Measurements from ENCODE around the gene SOCS3. TPM values are rescaled to one million over a fixed set of nuclear protein-coding genes. Genes with fewer than 3 reads are reported as not detected.

SOCS3 gene
- total RNA-seq, 1 experiment from 2014 or later, result 21.7 TPM

DNA sequence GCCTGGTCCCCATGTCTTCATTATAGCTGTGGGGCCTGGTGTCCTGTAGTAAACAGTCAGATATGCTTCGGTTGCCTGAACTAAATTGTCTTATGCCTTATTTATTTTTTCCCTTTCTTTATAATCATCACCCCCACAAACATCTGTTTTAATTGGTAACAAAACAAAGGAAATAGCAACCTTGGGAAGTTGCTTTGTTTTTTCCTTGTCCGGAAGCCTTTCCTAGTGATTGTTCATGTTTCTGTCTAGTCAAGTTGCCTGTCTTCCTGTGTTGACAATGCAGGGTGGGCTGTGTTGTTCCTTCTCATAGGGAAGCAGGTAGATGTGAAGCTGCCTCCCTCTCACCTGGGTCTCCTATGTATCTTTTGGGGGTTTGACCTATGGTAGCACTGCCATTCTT, 35.3 kb upstream of the SOCS3 start:
- intact Hi-C loops (cut with micrococcal nuclease; ENCODE audit: unreplicated experiment), result no loop called here
- H3K4me2 ChIP-seq, result no peak overlapping the region
- peaks cover 37% of the 10 kb centered on the region for H3K79me2 ChIP-seq (ENCODE audit: low read depth)
- no peak overlapping the region for H3K27ac ChIP-seq
- H3K4me3 ChIP-seq, result no peak overlapping the region
- no peaks in the 10 kb centered on the region for H3K9me2 ChIP-seq (ENCODE audit: insufficient read depth)
- H3K4me1 ChIP-seq (replicated peaks; ENCODE audit: insufficient read depth), result peaks cover 21% of the 10 kb centered on the region
- H3K36me3 ChIP-seq (ENCODE audit: low read depth), result no peaks in the 10 kb centered on the region
- ChIA-PET POLR2A (ENCODE audit: unreplicated experiment) (no interaction called here), CTCF (no interaction called here)
- H4K20me1 ChIP-seq (ENCODE audit: insufficient read depth), result peaks cover 13% of the 10 kb centered on the region; the same call in 1 of the 2 replicates
- H3K9me3 ChIP-seq (ENCODE audit: insufficient read depth, low read depth), result no peaks in the 10 kb centered on the region
- H2AFZ ChIP-seq, result no peak overlapping the region
- BruUV-seq (replicated peaks), result no TSS peak
- DNase-seq, result no peak
- H3K27me3 ChIP-seq (ENCODE audit: insufficient read depth, low read depth), result no peaks in the 10 kb centered on the region
- H3F3A ChIP-seq (ENCODE audit: insufficient read depth, low read depth), result peaks cover 16% of the 10 kb centered on the region
- TF ChIP-seq EZH2 (IDR thresholded peaks at IDR 0.05; ENCODE audit: low read depth), result no peak
- TF ChIP-seq, protein P1, sequence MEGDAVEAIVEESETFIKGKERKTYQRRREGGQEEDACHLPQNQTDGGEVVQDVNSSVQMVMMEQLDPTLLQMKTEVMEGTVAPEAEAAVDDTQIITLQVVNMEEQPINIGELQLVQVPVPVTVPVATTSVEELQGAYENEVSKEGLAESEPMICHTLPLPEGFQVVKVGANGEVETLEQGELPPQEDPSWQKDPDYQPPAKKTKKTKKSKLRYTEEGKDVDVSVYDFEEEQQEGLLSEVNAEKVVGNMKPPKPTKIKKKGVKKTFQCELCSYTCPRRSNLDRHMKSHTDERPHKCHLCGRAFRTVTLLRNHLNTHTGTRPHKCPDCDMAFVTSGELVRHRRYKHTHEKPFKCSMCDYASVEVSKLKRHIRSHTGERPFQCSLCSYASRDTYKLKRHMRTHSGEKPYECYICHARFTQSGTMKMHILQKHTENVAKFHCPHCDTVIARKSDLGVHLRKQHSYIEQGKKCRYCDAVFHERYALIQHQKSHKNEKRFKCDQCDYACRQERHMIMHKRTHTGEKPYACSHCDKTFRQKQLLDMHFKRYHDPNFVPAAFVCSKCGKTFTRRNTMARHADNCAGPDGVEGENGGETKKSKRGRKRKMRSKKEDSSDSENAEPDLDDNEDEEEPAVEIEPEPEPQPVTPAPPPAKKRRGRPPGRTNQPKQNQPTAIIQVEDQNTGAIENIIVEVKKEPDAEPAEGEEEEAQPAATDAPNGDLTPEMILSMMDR (conservative IDR thresholded peaks at IDR 0.05), result no peak

DNA sequence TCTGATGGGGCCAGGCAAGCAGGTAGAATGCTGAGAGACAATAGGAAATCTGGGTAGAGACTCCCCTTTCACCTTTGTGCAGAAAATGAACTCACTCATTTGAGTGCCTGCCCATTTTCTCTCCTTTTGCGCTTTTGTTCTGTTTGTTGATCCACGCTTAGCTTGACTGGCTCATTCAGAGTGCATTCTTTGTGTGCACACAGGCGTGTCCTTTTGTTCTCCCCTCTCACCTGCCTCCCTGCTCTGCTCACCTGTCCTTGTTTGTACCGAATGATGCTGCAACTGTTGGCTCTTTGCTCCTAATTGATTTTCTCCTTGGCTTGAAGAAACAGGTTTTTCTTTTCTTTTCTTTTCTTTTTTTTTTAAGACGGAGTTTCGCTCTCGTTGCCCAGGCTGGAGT, 34.3 kb upstream of the SOCS3 start:
- CTCF ChIA-PET, result no interaction called here
- Histone ChIP-seq H3K9me2 (ENCODE audit: insufficient read depth) (no peaks in the 10 kb centered on the region), H3K79me2 (ENCODE audit: low read depth) (peaks cover 46% of the 10 kb centered on the region), H4K20me1 (ENCODE audit: insufficient read depth) (peaks cover 13% of the 10 kb centered on the region; the same call in 1 of the 2 replicates), H2AFZ (no peak overlapping the region), H3K4me2 (no peak overlapping the region), H3K9me3 (ENCODE audit: insufficient read depth, low read depth) (no peaks in the 10 kb centered on the region), H3K36me3 (ENCODE audit: low read depth) (no peaks in the 10 kb centered on the region), H3K27me3 (ENCODE audit: insufficient read depth, low read depth) (no peaks in the 10 kb centered on the region), H3F3A (ENCODE audit: insufficient read depth, low read depth) (peaks cover 16% of the 10 kb centered on the region), H3K27ac (no peak overlapping the region), H3K4me3 (no peak overlapping the region), H3K4me1 (replicated peaks; ENCODE audit: insufficient read depth) (peaks cover 21% of the 10 kb centered on the region)
- no peak for DNase-seq
- intact Hi-C loops (cut with micrococcal nuclease; ENCODE audit: unreplicated experiment), result no loop called here
- BruUV-seq (replicated peaks), result no TSS peak
- no peak for TF ChIP-seq EZH2 (IDR thresholded peaks at IDR 0.05; ENCODE audit: low read depth)
- TF ChIP-seq, protein P1 (conservative IDR thresholded peaks at IDR 0.05), result no peak
- POLR2A ChIA-PET (ENCODE audit: unreplicated experiment), result no interaction called here

DNA sequence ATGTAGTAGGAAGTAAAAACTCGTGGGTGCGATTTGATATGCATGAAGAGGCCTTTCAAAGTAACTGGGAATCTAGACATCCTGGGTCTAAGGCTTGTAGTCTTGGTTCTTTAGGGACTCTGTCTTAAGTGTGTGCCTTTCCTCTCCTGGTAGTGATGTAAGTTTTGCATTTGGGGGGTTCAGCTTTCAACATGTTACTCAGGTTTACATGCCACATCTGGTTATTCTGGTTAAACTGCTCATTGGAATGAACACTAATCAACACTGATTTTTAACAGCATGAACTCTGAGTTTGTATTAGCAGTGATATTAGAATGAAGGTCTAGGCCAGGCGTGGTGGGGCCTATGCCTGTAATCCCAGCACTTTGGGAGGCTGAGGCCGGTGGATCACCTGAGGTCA, 33.7 kb upstream of the SOCS3 start:
- BruUV-seq (replicated peaks), result no TSS peak
- no peaks in the 10 kb centered on the region for H3K27me3 ChIP-seq (ENCODE audit: insufficient read depth, low read depth)
- H4K20me1 ChIP-seq (ENCODE audit: insufficient read depth), result peaks cover 13% of the 10 kb centered on the region; the same call in 1 of the 2 replicates
- CTCF ChIA-PET, result no interaction called here
- TF ChIP-seq EZH2 (IDR thresholded peaks at IDR 0.05; ENCODE audit: low read depth), result no peak
- TF ChIP-seq, protein P1 (conservative IDR thresholded peaks at IDR 0.05), result no peak
- H3K9me3 ChIP-seq (ENCODE audit: insufficient read depth, low read depth), result no peaks in the 10 kb centered on the region
- DNase-seq, result no peak
- H3K27ac ChIP-seq, result no peak overlapping the region
- peaks cover 16% of the 10 kb centered on the region for H3F3A ChIP-seq (ENCODE audit: insufficient read depth, low read depth)
- no peak overlapping the region for H3K4me2 ChIP-seq
- H3K4me3 ChIP-seq, result no peak overlapping the region
- H2AFZ ChIP-seq, result no peak overlapping the region
- H3K79me2 ChIP-seq (ENCODE audit: low read depth), result peaks cover 50% of the 10 kb centered on the region
- intact Hi-C loops (cut with micrococcal nuclease; ENCODE audit: unreplicated experiment), result no loop called here
- H3K9me2 ChIP-seq (ENCODE audit: insufficient read depth), result no peaks in the 10 kb centered on the region
- H3K4me1 ChIP-seq (replicated peaks; ENCODE audit: insufficient read depth), result peaks cover 21% of the 10 kb centered on the region
- no peaks in the 10 kb centered on the region for H3K36me3 ChIP-seq (ENCODE audit: low read depth)
- POLR2A ChIA-PET (ENCODE audit: unreplicated experiment), result no interaction called here
